GM19463 (cell line): Measurements from ENCODE around the gene CCBE1.
"Not testable (repeated sequence)": the region's sequence is repeated elsewhere in the genome, so short reads cannot be mapped to it uniquely, and the experiment has no call there.

Experiments used
- ATAC-seq: cut with Tn5 transposase; IDR thresholded peaks from one replicate; pipeline ENCODE4 v1.9.1; 2021; ENCODE audit warnings: mild to moderate bottlenecking, moderate library complexity; ENCODE audit not compliant: unreplicated experiment

Gene CCBE1

DNA sequence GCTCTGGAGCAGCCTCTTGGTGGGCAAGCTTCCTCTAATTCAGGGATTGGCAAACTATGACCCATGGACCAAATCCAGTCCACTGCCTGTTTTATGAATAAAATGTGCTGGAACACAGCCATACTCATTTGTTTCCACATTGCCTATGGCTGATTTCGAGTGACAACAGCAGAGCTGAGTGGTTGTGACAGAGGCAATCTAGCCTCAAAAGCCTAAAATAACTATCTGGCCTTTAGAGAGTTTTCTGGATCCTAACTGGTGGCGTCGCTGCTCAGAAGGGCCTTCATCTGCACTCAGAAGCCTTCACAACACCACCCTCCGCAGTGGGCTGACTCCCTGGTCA lies 147.1 kb downstream of the CCBE1 start:
- ATAC-seq = no peak

DNA sequence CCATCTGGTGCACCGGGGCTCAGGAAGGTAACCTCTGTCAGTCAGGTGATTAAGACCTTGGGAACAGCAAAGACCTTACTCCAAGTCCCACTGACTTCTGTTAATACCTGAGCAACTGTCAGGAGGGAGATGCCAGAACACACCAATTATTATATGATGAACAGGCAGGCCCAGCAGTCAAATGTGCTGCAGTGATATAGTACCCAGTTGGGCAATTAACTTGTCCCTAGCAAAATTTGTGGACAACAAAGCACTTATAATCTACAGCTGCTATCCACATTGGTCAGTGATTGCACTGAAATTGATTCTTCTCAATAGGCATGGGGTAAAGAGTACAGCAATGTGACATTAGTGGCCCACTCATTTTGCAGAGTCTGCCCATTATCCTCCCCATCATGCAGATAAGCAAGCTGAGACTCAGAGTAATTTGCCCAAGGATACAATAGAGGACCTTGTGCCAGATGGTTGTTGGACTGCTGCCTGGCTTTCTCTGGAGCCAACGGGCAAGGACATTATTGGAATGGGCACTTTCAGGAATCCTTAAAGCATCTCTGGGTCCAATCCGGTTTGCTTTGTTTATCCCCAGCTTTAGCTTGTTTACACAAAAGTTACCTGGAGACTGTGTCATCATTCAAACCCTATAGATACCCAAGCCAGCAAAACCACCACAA lies 147.6 kb downstream of the CCBE1 start:
- ATAC-seq = no peak

DNA sequence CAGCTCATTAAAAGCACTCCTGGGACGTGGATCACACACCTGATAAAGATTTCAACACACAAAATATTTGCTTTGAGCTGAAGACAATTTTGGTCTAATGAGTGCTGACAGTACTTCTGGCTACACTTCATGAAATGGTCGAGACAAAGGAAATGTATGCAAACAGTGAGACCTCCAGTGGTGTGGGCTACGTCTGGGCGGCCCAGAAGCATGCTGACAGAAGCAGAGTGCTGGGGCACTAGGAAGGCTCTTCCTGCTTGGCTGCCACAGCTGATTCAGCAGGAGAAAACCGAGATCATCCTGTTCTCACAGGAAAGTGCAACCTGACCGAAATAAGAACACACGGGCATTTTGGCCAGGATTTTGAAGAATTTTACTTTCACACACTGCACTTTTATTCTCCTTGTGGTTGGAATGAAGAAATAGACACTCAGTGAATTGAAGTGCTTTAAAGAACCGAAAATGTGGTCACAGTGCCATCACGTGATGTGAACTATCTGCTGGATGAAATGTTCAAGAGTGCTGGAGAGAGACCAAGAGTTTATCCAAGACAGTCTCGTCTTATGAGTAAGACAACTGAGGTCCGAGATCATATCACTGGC lies 149.5 kb downstream of the CCBE1 start:
- ATAC-seq = no peak

DNA sequence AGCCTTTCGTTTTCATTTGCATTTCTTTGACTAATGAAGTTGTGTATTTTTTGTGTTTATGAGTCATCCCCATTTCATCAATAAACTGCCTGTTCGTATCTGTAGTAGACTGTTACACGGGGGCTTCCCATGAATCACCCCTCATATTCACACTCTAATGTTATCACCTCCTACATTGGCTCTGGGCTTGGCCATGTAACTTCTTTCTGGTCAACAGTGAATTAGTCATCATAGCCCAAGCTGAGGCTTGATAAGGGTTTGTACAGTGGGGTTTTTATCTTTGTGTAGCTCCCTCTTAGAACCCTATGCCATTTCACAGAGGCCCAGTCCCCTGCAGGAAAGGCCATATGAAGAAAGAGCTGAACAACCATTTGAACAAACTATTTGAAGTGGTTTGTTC lies 151.0 kb downstream of the CCBE1 start:
- no peak for ATAC-seq

DNA sequence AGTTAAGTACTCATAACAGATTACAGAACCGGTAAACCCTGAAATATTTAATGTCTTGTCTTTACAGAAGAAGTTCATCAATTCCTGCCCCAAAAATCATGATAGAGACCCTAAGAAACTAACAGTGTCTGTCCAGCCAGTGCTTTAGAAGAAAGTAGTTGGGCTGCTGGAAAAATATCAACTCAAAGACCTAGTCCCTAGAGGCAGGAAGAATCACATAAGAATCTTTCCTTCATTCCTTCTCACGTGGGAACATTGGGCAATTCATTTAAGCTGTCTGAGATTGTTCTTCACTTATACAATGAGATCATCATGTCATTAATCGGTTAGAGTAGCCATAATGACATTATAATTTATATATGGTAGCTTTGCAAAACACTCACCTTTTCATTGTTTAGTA lies 156.4 kb downstream of the CCBE1 start:
- no peak for ATAC-seq

DNA sequence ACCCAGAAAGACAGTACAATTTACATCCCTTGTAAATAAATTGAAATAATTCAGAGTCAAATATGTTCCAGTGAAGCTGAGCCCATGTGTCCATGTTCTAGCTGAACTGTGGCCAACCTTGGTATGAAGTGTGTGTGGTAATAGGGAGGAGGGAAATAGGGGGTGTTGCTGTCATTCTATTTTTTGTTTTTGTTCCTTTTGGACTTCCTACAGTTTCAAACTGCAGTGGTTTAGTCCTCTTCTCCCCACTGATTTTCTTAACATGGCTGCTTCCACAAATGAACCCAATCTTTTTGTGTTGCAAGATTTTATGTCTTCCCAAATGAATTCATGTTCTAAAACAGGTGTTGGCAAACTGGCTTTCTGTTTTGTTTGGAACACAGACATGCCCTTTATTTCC lies 156.9 kb downstream of the CCBE1 start:
- ATAC-seq = no peak

DNA sequence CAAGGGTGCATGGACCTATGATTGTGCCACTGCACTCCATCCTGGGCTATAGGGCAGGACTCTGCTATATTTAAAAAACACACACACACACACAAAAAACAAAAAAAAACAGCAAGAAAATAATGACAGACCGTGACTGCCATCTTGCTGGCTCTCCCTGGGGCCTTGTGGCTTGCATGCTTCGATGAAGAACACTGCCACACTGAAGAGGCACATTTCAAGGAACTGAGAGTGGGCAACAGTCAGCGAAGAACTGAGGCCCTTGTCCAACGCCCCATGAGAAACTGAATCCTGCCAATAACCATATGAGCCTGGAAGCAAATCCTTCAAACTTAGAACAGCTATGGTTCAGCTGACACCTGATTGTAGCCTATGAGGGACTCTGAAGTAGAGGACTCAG lies 158.1 kb downstream of the CCBE1 start:
- ATAC-seq = no peak

DNA sequence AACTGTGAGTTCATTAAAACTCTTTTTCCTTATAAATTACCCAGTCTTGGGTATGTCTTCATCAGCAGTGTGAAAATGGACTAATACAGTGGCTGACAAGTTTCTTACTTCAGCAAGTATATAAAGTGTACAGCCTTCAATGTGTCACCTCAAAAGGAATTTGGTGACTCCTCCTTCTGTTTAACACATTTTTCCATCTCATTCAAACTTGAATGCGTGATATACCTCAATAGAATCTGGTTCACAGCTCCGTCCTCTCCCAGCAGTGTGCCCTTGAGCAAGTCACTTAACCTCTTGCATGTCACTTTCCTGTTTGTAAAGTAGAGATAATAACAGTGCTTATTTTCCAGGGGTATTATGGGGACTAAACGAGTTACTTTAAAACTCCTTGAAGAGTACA lies 159.6 kb downstream of the CCBE1 start:
- no peak for ATAC-seq

DNA sequence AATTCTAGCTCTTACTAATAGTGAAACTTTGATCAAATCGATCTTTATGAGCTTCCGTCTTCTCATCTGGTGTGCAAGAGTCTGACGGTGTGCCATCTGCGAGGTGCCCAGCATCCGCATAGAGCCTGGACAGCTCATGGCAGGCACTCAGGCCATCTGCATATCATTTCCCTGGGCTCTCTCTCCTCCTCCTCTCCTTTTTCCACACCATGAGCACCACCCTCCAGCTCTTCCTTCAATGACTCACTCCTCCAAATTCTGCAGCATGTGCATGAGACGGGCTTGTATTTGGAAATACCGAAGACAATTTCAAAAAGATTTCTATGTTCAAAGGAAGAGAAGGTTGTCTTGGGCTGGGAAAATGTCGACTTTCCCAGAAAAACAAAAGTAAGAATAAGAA lies 161.1 kb downstream of the CCBE1 start:
- ATAC-seq = no peak

DNA sequence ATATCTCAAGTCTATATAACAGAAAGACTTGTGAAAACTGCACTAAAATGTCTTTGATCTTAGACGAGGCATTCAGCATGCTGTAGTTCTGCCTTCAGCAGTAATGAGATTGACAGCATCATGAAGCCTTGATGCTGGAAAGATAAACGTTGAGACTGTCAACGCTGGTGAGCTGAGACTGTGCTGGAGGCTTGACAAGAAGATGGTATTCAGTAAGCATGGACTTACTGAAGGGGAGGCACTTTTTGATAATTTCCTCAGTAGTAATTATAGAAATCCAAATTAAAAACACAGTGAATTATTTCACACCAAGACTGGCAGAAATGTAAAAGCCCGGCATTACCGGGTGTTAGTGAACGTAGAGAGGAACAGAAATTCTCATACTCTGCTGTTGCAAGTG lies 162.2 kb downstream of the CCBE1 start:
- no peak for ATAC-seq

DNA sequence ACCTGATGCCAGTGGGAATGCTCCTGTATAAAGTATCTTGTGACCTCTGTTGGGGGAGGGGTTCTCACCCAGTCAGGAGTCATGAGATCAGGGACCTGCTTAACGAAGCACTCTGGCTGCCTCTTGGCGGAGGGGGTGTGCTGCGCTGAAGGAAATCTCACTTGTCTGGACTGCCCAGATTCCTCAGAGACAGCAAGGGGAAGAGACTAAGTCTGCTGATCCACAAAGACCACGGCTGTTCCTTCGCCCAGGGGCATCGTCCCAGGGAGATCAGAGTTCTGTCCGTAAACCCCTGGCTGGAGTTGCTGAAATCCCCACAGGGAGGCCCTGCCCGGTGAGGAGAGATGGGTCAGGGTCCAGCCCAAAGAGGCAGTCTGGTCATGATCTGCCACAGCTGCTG lies 168.4 kb downstream of the CCBE1 start:
- ATAC-seq = no peak

DNA sequence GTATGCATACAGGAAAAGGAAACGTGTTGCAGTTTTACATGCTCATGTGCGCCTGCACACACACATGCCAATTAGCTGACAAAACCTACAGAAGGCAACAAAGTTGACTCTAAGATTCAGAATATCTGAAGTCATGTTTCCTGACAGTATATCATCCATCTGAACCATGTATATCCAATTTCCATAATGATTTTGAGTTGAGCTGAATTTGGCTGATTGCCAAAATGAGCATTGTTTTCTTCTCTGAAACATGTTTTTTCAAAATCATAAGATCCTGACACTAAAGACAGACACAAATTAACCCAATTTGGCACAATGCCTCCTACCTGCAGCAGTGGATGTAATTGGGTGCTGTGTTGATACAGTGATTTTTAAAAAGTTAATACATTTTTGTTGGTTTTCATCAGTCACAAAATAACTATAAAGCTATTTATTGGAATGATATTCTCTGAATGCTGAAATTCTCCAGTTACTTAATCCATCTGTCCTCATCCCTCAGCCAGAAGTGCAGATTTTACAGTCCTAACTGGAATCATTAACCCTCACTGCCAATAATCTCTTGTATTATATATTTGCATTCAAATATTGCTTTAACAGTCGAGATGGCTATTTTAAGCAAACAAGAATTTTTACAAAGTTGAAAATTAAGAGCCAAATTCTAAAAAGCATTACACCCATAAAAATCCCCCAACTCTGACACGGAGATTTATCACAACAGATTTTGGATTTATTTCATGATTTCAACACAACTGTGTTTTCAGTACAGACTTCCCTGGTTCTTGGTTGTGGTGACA lies 176.5 kb downstream of the CCBE1 start:
- ATAC-seq = no peak

DNA sequence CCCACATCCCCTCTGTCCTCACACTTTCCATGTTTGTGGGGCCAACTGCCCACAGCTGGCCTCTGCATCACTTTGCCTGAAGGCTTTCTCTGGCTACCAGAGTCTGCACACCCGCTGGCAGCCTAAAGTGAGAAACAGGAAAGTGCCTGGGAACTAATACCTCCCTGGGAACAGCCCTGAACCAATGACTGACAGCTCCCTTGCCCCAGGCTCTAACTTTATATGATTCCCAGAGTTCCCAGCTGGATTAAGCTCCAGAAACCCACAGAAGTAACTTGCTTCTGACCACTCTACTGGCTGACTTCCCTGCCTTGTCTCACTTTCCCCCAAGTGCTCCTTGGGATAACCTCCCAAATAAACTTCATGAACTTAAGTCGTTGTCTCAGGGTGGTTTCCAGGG lies 178.5 kb downstream of the CCBE1 start:
- no peak for ATAC-seq

DNA sequence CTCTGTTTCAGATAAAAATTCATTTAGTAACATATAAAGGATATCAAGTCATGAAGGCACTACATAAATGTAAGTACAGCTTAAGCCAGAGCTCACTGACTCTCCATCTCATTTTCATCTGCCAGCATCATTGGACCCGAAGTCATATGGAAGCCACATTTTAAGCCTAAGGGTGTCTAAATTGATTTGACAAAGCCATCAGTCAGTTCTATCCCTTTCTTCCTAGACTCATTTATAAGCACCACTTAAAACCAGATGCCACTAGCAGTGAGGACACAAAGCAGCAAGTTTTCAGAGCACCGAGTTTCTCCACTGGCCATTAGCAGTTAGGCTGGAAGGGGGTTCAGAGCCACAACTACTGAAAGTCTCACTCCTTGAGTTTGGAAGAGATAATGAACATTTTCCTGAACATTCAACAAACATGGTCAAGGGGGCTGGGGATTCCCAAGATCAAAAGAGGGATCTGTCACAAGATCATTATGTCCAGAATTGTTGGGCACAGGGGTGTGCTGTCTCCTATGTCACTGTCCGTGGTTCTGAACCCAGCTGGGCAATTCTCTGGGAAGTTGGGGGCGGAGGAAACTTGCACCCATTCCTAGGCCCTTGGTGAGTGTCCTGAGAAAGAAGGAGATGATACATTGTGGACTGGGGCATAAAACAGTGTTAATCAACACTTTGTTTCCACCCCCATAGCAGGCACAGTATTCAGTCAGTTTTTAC lies 179.6 kb downstream of the CCBE1 start:
- ATAC-seq = no peak

DNA sequence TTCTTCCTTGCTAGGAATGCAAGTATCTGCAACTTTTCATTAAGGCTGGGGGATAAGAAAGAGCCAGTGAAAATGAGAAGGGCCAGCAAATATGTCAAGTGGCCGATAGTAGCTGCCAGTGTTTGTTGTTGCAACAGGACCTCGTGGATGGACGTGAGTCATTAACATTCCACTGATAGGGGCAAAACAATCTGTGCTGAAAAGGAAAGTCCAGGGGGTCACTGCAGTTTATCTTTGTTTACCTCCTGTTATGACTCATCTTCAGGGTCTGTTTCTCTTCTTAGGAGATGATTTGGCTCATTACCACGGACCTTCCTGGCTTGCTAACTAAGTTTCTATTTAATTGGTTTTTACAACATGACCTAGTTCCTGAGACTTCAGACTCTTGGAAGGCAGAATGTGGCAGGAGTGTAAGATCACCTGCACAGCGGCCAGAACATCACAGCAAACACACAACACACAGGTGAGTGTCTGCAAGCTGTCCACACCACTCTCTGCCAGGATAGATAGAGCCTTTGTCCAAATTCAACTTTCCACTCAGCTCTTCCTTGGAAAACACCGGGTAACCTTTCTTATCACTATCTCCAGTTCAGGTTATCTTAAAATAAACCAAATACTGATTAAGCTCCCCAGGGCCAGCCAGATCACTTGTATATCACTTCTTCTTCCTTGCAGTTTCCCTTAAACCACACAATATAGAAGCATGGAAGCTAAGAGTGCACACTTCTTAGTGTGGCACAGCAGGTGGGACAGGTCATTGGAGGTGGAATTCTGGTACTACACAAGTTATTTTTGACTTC lies 180.7 kb downstream of the CCBE1 start:
- no peak for ATAC-seq

DNA sequence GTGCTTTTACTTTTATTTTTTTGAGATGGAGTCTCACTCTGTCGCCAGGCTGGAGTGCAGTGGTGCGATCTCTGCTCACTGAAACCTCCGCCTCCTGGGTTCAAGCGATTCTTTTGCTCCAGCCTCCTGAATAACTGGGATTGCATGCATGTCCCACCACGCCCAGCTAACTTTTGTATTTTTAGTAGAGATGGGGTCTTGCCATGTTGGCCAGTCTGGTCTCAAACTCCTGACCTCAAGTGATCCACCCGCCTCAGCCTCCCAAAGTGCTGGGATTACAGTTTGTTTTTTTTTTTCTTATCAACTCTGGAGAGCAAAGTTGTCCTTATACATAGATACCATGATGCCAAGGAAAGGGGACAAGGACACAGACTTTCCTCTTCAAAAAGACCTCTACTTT lies 181.3 kb downstream of the CCBE1 start:
- not testable (repeated sequence) for ATAC-seq

DNA sequence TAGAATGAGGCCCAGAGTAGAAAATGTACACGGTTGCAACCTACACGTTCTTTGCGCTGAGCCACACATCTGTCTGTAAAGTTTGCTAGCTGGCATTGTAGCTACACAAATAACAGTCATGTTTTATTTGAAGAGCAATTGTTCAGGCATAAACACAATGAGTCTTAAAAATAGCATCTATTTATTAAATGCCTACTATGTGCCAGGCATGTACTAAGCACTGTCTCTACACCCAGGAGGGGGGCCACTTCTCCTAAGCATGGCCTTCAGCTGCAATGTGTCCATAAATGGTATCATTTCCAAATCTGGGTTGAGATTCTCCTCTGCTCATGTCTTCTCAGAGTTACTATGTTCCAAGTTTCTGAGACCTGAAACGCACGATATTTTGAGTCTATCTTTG lies 182.1 kb downstream of the CCBE1 start:
- no peak for ATAC-seq

DNA sequence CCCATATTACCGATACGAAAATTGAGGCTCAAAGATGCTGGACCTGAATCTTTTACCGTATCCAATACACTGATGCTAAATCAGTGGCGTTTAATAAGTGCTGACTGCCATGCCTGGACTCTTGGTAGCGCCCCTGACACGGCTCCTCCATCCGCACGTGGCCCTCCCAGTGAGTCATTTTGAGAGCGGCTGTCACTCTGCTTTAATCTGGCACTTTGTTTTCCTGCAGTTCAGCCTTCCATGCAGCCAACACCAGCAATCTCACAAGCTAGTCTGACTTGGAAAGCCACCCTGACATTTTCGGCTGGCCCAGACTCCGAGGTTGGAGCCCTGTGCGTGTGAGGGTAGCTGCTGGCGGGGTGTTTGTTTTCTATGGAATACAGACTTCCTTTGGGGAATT lies 183.0 kb downstream of the CCBE1 start:
- ATAC-seq = no peak

DNA sequence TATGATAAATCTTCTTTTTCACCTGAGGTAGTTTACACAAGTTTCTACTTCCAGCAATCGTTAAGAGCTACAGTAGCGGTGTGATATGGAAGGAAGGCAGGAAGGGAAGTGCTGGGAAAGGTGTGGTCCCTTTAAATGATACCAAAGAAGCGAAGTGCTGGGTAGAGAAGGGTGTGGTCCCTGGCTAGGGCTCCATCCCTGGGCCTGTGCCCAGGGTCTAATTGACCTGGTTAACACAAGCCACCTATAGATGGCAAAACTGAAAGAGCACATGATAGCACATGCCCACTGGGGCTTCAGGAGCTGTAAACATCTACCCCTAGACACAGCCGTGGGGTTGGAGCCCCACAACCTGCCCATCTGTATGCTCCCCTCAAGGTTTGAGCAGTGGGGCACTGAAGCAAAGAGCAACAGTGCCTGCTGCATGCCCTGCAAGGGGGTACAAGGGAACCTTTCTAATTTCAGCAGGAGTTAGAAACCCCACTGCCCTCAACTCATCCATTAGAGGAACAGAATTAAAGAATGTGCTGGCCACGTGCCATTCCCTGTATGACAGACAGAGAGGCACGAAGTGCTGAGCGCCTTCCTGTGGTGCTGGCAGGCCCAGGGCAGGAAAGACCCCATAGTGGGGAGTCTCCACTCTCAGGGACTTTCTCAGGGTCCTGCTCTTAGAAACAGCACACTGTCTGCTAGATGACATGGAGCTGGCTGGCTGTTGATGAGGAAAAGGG lies 185.0 kb downstream of the CCBE1 start:
- no peak for ATAC-seq
